NCI-H460 (cell line): ENCODE measurements around the gene NDUFB8. TPM values are rescaled to one million over a fixed set of nuclear protein-coding genes. Genes with fewer than 3 reads are reported as not detected.

Experiments
- DNase-seq: peaks from one replicate; pipeline ENCODE4 v3.0.0-alpha.2; 2016; ENCODE audit warnings: low read depth; ENCODE audit errors: extremely low read depth
- total RNA-seq: library from RNA; depleted of rRNA; stranded (reverse); fragments of >200 nt; shearing (Covaris generic); gene quantifications from 2 replicates; pipeline ENCODE4 v1.2.3, GENCODE V29; 2014

Gene NDUFB8
- total RNA-seq, 1 experiment from 2014 or later = 433 TPM

DNA sequence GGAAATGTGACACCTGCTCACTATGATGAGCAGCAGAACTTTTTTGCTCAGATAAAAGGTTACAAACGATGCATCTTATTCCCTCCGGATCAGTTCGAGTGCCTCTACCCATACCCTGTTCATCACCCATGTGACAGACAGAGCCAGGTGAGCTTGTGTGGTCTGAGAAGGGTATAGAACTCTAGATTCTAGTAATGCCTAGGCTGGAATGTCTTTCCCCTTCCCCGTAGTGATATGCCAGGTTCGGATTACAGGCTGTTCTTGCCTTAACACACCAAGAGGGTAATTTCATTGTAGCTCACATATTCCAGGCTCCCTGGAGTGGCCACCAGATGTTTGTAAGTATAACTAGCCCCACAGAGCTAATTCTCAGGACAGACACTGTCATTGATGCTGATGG is 15.3 kb upstream of the NDUFB8 start:
- DNase-seq = no peak

DNA sequence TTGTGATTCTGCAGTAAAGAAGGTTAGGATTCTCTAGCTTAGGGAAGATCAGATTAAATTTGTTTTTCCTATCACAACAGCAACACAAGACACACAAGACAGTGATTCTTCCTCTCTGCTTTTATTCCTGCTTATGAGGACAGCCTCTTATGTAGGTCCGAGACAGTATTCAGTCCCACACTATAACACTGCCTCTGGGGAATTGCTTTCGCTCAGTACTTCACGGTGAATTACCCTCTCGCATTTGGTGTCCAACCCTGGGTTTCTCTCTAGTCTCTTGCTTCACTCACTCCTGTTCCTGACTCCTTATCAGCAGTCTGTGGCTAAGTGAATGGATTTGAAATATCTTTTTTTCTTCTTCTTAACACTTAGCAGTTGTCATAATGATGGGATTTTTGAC is 7.8 kb upstream of the NDUFB8 start:
- DNase-seq = no peak

DNA sequence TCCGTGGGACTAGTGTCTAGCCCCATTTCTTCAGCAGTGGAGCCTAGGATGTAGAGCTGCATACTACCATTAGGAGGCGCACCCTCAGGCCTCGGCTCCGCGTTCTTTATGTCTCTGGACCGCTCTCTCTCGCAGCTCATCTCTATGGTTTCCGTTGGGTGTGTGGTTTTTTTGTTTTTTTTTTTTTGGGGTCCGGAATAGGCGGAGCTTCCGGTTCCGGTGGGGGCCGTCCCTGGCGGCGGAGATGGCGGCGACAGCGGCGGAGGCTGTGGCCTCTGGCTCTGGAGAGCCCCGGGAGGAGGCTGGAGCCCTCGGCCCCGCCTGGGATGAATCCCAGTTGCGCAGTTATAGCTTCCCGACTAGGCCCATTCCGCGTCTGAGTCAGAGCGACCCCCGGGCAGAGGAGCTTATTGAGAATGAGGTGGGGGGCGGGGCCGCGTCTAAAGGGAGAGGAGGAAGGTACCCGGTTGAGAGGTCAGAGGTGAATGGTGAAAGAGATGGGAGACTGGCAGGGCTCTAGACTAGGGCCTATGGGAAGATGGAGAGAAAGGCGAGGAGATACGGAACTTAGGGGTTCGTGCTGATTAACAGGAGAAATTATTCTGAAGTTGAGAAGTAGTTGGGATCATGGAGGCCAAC is 6.2 kb upstream of the NDUFB8 start, which contains the start of gene HIF1AN:
Gene HIF1AN (plus strand): TSS at position 229 of the 639 bp plus-strand sequence. CDS start 16 bp downstream, at position 245.
- DNase-seq = peak; percentile 96

DNA sequence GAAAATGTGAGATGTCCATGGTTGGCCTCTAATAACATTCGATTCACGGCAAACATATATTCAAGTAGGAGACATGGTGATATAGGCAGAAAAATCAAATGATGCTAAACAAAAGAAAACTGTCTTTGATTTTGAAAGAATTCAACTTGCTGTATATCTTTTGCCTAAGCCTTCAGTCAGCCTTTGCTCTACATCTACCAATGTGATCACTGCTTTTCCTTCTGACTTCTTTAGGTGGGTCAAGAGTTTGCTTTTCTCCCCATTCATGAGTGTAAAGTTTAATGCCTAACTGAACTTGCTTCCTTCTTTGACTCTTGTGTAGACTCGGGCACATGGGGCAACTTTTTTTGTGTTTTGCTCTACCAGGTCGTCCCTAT is 5.7 kb upstream of the NDUFB8 start:
- DNase-seq = no peak

DNA sequence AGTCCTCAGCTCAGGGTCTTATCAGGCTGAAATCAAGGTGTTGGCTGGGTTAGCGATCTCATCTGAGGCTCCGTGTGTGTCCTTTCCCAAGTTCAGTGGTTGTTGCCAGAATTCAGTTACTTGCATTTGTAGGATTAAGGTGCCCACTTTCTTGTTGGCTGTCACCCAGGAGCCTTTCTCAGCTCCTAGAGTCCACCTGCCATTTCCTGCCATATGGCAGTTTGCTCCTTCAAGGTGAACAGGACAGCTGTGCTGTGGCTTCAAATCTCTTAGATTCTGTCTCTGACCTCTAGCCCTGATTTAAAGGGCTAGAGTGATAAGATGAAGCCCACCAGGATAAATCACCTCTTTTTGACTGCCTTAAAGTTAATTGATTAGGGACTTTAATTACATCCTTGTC is 5.1 kb upstream of the NDUFB8 start:
- no peak for DNase-seq

DNA sequence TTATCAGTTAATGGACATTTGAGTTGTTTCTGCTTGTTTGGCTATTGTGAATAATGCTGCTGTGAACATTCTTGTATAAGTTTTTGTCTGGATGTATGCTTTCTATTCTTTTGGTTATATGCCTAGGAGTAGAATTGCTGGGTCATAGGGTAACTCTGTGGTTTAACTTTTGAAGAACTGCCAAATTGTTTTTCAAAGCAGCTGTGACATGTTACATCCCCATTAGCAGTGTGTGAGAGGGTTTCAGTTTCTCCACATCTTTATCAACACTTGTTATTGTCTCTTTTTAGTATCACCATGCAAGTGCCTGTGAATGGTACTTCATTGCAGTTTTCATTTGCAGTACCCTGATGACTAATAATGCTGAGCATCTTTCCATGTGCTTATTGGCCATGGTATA is 2.1 kb upstream of the NDUFB8 start:
- DNase-seq = no peak

DNA sequence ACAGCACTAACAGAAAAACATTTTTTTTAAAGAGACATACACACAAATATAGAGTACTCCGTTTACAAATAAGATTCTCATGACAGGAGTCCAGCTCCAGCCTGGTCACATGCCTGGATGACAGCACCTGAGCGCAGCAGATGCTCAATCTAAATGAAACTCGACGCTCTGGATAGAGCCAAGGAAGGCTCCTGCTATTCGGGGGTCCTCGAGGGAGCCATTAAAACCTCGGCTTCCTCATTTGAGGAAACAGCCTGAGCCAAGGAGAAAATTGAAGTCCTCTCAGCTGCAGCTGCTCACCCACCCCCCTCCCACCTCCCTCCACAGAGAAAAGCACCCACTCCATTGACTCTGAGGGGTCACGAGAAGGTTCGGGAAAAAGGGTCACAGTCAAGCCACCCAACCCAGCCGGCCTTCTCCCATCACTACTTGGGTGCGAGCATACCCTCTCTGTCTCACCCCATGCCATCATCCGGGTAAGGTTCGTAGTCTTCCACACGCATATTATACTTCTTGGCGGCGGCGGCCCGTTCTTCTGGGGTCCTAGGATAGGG is 673 bp downstream of the NDUFB8 start:
- no peak for DNase-seq

DNA sequence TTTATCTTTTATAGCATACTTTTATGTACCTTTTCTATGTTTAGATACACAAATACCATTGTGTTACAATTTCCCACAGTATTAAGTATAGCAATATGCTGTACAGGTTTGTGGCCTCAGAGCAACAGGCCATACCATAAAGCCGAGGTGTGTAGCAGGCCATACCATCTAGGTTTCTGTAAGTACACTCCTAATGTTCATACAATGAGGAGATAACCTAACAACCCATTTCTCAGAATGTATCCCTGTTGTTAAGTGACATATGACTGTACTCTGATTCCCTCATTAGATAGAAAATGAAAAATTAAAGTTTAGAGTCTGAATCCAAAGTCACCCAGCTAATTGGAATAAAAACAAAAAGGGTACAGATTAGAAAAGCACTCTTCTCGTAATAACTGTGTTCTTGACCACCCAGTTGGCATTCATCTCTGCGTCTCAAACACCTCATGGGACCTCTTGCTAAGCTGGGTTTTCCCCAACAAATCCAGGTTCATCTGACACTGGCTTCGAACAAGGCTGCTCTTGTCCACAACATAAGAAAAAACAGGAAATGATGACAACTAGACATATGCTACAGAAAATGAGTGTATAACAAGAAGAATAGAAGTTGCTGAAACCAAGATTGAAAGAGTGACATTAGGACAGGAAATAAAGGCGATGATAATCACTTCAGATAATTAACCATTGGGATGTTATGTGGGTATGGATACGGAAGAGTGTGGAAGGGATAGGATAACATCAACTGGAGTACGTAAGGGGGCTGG is 1.4 kb downstream of the NDUFB8 start:
- no peak for DNase-seq

DNA sequence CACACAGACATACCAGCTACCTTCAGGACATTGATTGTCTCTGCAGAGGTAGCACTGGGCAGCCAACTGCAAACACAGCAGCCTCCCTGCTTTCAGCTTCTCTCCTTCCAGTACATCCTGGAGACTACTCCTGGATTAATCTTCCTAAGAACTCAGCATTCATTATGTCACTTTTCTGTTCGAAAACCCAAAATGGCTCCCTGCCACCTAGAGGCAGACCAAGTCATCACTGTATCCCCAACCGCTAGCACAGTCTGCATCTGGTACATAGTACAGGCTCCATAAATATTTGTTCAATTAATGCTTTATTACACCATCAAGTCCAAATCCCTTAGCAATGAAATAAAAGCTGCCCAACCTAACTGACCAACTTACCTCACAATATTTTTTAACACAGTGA is 5.0 kb downstream of the NDUFB8 start:
- DNase-seq = no peak

DNA sequence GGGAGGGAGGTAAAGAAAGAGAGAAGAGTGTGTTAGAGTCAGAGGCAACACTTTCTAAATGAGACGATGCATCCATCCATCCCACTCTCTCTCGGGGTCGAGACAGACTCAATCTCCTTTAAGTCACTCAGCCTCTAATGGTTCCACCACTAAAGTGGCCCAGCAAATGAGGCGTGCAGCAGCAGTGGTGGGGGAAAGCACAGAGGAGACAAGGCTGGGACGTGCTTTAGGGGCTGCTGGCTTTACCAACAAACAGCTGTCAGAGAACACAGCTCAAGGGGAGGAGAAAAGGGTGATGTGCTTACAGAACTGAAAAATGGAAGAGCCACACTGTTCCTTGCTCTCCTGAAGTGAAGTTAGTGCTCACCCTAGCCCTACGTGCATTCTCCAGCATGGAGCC is 5.5 kb downstream of the NDUFB8 start:
- no peak for DNase-seq

DNA sequence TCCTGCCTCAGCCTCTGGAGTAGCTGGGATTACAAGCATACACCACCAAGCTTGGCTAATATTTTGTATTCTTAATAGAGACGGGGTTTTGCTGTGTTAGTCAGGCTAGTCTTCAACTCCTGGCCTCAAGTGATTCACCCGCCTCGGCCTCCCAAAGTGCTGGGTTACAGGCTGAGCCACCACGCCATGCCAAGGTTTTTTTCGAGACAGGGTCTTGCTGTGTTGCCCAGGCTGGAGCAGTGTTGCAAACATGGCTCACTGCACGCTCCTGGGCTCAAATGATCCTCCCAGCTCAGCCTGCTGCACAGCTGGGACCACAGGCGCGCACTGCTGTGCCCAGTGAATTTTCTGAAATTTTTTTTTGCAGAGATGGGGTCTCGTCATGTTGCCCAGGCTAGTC is 6.7 kb downstream of the NDUFB8 start:
- DNase-seq = no peak

DNA sequence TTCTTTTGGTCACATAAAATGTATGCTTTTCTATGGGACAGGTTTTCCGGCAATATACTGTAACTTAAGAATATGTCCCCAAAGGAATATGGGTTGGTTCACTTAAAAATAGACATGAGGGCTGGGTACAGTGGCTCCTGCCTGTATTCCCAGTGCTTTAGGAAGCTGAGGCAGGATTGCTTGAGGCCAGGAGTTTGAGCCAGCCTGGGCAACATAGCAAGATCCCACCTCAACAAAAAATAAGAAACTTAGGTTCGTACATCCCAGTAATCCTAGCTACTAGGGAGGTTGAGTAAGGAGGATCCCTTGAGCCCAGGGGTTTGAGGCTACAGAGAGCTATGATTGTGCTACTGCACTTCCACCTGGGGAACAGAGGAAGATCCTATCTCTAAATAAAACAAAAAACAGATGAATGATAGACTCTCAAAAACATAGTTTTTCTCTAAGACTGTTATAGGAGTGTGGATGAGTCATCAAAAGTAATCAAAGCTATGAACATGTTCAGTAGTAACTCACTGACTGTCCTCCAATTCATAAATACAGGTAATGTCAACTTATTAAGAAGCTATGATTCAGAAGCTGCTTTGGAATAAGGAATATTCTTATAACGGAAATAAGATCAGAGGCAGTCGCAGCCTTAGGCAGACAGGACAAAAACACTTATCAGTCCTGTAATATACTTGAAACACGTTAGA is 7.4 kb downstream of the NDUFB8 start:
- DNase-seq = no peak

DNA sequence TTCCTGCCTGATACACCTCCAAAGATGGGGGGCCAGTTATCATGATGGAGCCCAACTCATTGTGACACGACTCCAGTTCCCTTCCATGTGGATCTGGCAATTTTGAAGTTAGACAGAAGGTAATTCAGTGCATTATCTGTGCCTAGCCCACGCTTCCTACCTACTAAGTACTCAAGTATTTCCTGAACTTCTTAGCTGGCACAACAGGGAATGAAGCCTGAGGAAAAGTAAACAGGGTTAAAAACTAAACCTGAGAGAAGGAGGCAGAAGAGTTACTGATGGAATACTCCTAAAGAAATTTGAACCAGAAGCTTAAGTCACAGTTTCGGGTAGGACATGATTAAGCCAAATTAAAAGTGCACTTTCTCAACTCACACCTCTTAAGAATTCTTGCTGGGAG is 8.9 kb downstream of the NDUFB8 start:
- DNase-seq = no peak

DNA sequence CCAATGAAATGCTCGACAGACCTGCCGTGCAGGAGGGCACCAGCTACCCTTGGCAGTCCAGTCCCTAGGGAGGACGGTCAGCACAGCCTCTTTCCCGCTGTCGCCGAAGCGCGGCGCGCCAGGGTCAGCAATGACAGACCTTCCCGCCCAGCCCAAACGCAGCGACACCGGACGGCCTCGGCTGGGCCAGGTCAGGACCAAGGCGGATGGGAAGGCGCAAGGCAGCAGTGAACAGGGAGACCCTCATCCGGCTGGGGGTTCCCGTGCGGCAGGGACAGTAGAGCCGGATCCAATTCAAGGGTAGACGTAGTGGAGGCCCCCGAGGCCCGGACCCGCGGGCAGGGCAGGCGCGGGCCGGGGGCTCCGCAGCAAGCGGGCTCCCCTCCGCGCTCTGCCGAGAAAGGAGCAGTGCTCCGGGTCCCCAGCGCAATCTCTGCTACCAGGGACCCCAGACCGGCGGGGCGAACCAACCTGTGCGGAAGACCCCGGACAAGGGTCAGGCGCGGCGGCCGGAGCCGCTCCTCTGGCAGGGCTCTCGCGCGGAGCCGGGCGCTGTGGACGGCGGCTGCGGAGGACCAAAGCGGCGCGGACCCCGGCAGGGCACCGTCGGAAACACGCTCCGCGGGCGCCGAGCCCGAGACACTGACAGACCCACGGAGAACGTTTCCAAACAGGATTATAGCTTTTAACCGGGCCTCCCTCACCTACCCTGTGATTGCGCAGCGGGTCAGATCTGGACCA is 10.2 kb downstream of the NDUFB8 start, which contains the start of gene SEC31B:
Gene SEC31B (minus strand): TSS at position 551 of the 741 bp plus-strand sequence. CDS start 2,909 bp downstream, outside the sequence.
- DNase-seq = no peak

DNA sequence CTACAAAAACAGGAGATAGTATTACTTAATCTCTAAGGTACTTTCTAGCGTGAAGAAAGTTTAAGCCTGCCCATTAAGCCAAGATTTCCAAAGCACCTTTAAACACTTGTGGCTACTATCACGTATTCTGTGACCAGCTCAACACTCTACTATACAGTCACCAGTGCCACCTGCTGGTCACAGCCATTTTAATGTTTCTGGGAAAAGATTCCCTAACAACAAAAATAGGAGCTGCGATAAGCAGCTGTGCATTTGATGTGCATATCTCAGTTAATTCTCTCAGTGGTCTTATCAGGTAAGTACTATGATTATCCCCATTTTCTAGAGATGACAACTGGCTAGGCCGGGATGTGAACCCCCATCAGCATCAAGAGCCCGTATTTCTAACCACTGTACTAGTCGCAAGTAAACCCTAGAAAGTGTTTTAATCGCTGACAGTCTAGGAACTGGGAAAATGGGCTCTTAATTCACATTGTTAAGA is 10.9 kb downstream of the NDUFB8 start:
- peak; percentile 68 for DNase-seq

DNA sequence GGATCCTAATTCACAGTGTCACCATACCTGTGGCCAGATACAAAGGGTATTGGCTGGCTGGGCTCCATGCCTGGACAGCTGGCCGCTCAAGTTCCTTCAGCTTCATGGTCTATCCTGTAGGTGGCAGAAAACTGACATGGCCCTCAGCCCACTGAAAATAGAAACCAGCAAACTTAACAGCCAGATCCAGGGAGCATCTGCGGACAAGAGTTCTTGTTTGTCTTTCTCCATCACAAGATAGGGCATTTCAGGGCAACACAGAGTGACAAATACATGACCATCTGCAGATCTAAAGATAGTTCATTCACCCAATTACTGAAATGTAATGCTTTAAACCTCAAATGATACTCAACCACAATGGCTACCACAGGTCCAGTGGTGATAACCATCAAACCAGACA is 12.8 kb downstream of the NDUFB8 start:
- no peak for DNase-seq

DNA sequence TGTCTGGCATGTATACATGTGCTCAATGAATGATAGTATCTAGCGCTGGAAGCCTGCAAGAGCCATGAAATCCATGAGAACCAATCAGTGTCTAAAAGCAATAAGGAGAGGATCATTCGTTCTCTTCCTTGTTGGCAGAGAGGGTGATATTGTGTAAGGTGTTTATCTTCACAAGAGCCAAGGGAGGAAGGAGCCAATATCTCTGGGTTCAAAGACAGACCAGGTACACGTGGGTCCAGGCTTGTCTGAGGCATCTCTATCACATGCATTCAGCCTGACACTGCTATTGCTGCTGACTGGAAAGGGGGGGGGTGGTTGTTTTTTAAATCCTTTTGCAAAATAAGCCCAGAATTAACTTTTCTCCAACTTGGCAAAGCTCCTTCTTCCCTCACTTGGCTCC is 14.1 kb downstream of the NDUFB8 start:
- no peak for DNase-seq

DNA sequence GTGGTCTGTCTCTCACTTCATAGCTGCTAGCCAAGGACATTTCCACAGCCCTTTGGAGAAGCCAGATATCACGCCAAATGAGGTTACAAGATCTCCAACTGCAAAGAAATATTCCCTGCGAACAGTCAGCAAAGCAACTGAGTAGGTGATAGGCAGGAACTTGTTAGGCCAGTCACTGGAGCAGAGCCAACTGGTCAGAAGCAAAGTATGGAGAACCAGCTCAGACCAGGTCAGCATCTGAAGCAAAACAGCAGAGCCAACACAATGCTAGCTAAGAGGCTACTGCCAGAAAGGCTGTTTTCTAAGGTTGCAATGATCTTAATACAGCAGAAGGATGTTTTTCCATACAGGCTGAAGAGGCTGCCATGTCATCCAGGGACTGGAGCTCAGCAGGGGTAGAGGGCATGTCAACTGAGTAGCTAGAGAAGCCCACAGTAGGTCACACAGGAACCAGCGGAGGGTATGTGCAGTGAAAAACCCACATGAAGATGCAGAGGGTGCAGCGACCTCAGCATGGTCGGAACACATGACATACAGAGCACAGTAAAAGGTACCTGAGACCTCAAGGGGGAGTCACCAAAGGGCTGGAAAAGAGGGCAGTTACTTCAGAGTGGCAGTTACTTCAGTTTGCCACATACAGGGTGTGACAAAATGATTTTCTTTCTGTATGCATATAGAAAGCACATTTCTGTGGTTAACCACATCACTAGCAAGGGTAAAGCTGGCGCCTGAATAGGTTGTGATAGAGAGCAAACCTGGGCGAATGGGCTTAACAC is 18.9 kb downstream of the NDUFB8 start:
- DNase-seq = no peak

DNA sequence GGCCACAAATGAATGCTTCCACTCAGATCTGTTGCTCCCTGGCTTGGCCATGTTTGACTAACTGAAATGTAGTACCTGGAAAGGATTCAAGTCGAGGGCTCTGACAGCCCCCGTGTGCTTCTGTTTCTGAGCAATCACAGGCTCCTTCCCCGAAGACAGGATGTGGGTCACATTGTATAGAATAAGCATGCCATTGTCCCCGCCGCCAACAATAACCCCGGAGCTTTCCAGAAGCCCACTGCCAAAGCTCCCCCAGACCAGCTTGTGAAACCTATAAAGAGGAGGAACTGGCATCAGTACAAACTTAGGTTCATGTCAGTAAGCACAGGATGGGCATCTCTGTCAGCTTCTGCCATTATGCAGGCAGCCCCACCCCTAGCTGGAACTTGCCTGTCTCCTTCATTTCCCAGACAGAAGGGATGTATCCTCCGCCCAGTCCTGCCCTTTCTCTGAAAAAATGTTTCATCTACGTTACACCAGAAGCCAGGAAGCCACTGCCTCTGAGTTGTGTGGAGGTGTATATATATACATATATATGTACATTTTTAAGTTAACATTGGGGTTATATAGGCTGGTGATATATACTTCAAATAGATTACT is 20.3 kb downstream of the NDUFB8 start:
- no peak for DNase-seq
